HEK293 (cell line): ENCODE data around the gene GM2A.

Experiments used
- CTCF ChIA-PET: fragments of 350-600 bp; formaldehyde crosslinking; extraction: SDS; loops from one replicate; lab custom pipeline; 2021; ENCODE audit warnings: antibody characterized with exemption; lab: Yijun Ruan, JAX
- POLR2A ChIA-PET: fragments of 300-600 bp; formaldehyde crosslinking; extraction: SDS; loops from one replicate; lab custom pipeline; 2020; ENCODE audit warnings: antibody characterized with exemption, inconsistent platforms; lab: Yijun Ruan, JAX
- H3K27ac ChIP-seq: fragments of 200-500 bp; sonication (Bioruptor generic); 2 replicates; pipeline ENCODE4 v1.5.1; 2014; ENCODE audit warnings: low read depth, low read length, control low read depth, inconsistent platforms; ENCODE audit errors: extremely low read depth
- H3K36me3 ChIP-seq, 2 experiments: fragments of 200-500 bp in 1 of 2; sonication (Bioruptor generic) in 1 of 2; 1 replicate in 1 of 2; 2 replicates in 1 of 2; pipeline ENCODE4 v1.5.1; 2014 to 2017; ENCODE audit warnings: inconsistent platforms in 2 of 2, low read length in 2 of 2; ENCODE audit not compliant: control insufficient read depth in 2 of 2, insufficient read depth in 1 of 2
- H3K4me1 ChIP-seq: fragments of 200-500 bp; sonication (Bioruptor generic); 2 replicates; pipeline ENCODE4 v1.5.1; 2014; ENCODE audit warnings: mild to moderate bottlenecking, low read length, inconsistent platforms; ENCODE audit not compliant: control insufficient read depth, insufficient read depth
- H3K4me3 ChIP-seq: 2 replicates; pipeline ENCODE4 v1.5.1; 2011; ENCODE audit warnings: low read depth, mild to moderate bottlenecking, control low read depth, low read length, moderate library complexity
- H3K9me3 ChIP-seq: fragments of 200-500 bp; sonication (Bioruptor generic); 2 replicates; pipeline ENCODE4 v1.5.1; 2014; ENCODE audit warnings: low read depth, low read length, inconsistent platforms; ENCODE audit not compliant: control insufficient read depth, insufficient read depth
- BCL11B ChIP-seq: fragments of 450-650 bp; formaldehyde crosslinking; IDR thresholded peaks from 2 replicates; pipeline ENCODE4 v1.5.1; 2016; ENCODE audit warnings: low read depth, missing biosample characterization, missing genetic modification characterization
- EGR2 ChIP-seq: fragments of 450-650 bp; formaldehyde crosslinking; IDR thresholded peaks from 2 replicates; pipeline ENCODE4 v1.5.1; 2016; ENCODE audit warnings: low read depth, missing biosample characterization, missing genetic modification characterization
- GFI1B ChIP-seq: fragments of 450-650 bp; formaldehyde crosslinking; IDR thresholded peaks from 2 replicates; pipeline ENCODE4 v1.5.1; 2016; ENCODE audit warnings: missing biosample characterization, missing genetic modification characterization
- HOXA7 ChIP-seq: sonication (generic); formaldehyde crosslinking; IDR thresholded peaks from 2 replicates; pipeline ENCODE4 v1.8.1; 2022; ENCODE audit warnings: missing genetic modification reagents, borderline replicate concordance
- PRDM1 ChIP-seq: fragments of 450-650 bp; formaldehyde crosslinking; IDR thresholded peaks from 2 replicates; pipeline ENCODE4; 2016; ENCODE audit warnings: missing biosample characterization, missing genetic modification characterization
- TCF7L2 ChIP-seq: IDR thresholded peaks from 2 replicates; pipeline ENCODE4 v1.6.1; 2011; ENCODE audit warnings: low read depth, mild to moderate bottlenecking, inconsistent platforms, low read length, moderate library complexity, borderline replicate concordance
- ZBTB20 ChIP-seq: fragments of 450-650 bp; formaldehyde crosslinking; IDR thresholded peaks from 2 replicates; pipeline ENCODE4 v1.5.1; 2016; ENCODE audit warnings: missing biosample characterization, missing genetic modification characterization
- ZFP37 ChIP-seq: fragments of 450-650 bp; formaldehyde crosslinking; IDR thresholded peaks from 2 replicates; pipeline ENCODE4 v1.5.1; 2016; ENCODE audit warnings: missing biosample characterization, missing genetic modification characterization
- ZNF121 ChIP-seq: fragments of 450-650 bp; formaldehyde crosslinking; IDR thresholded peaks from 2 replicates; pipeline ENCODE4 v1.5.1; 2016; ENCODE audit warnings: missing biosample characterization, missing genetic modification characterization
- ZNF148 ChIP-seq: fragments of 450-650 bp; formaldehyde crosslinking; IDR thresholded peaks from 2 replicates; pipeline ENCODE4 v1.5.0; 2017; ENCODE audit warnings: missing biosample characterization, missing genetic modification characterization, borderline replicate concordance
- ZNF169 ChIP-seq: fragments of 450-650 bp; formaldehyde crosslinking; IDR thresholded peaks from 2 replicates; pipeline ENCODE4 v1.5.1; 2016; ENCODE audit warnings: missing biosample characterization, missing genetic modification characterization
- ZNF223 ChIP-seq: fragments of 450-650 bp; formaldehyde crosslinking; IDR thresholded peaks from 2 replicates; pipeline ENCODE4 v1.5.1; 2016; ENCODE audit warnings: missing biosample characterization, missing genetic modification characterization
- ZNF274 ChIP-seq, 2 experiments: fragments of 200-500 bp in 1 of 2; fragments of 450-650 bp in 1 of 2; sonication (Bioruptor generic) in 1 of 2; formaldehyde crosslinking in 1 of 2; IDR thresholded peaks; 2 replicates each; pipeline versions ENCODE4 v1.5.1 to v1.6.1; 2014 to 2016; ENCODE audit warnings: borderline replicate concordance in 1 of 2, inconsistent platforms in 1 of 2, low read length in 1 of 2, missing biosample characterization in 1 of 2, missing genetic modification characterization in 1 of 2
- ZNF354C ChIP-seq: fragments of 450-650 bp; formaldehyde crosslinking; IDR thresholded peaks from 2 replicates; pipeline ENCODE4 v1.5.1; 2016; ENCODE audit warnings: missing biosample characterization, missing genetic modification characterization, low read depth, borderline replicate concordance
- ZNF366 ChIP-seq: fragments of 450-650 bp; formaldehyde crosslinking; conservative IDR thresholded peaks from 2 replicates; pipeline ENCODE4 v1.5.1; 2016; ENCODE audit warnings: missing biosample characterization, missing genetic modification characterization
- ZNF391 ChIP-seq: fragments of 450-650 bp; formaldehyde crosslinking; IDR thresholded peaks from 2 replicates; pipeline ENCODE4 v1.5.1; 2016; ENCODE audit warnings: low read depth, missing biosample characterization, missing genetic modification characterization, borderline replicate concordance
- ZNF548 ChIP-seq: fragments of 450-650 bp; formaldehyde crosslinking; IDR thresholded peaks from 2 replicates; pipeline ENCODE4 v1.5.1; 2016; ENCODE audit warnings: missing biosample characterization, missing genetic modification characterization
- ZNF561 ChIP-seq: fragments of 450-650 bp; IDR thresholded peaks from 2 replicates; pipeline ENCODE4 v1.5.1; 2018; ENCODE audit warnings: missing biosample characterization, missing genetic modification characterization, borderline replicate concordance
- ZNF629 ChIP-seq: fragments of 450-650 bp; formaldehyde crosslinking; IDR thresholded peaks from 2 replicates; pipeline ENCODE4 v1.5.1; 2017; ENCODE audit warnings: missing biosample characterization, missing genetic modification characterization
- ZNF654 ChIP-seq: fragments of 450-650 bp; formaldehyde crosslinking; IDR thresholded peaks from 2 replicates; pipeline ENCODE4 v1.5.1; 2016; ENCODE audit warnings: low read depth, missing biosample characterization, missing genetic modification characterization
- ZSCAN30 ChIP-seq: fragments of 450-650 bp; IDR thresholded peaks from 2 replicates; pipeline ENCODE4 v1.5.1; 2018; ENCODE audit warnings: missing biosample characterization, mild to moderate bottlenecking, missing genetic modification characterization, moderate library complexity
- TF ChIP-seq, protein P1 (sequence below): fragments of 450-650 bp; formaldehyde crosslinking; IDR thresholded peaks from 2 replicates; pipeline ENCODE4 v1.5.1; 2016; ENCODE audit warnings: missing biosample characterization, missing genetic modification characterization
- TF ChIP-seq, protein P2 (sequence below): fragments of 450-650 bp; formaldehyde crosslinking; IDR thresholded peaks from 2 replicates; pipeline ENCODE4 v1.5.1; 2016; ENCODE audit warnings: missing biosample characterization, missing genetic modification characterization

Gene GM2A

DNA sequence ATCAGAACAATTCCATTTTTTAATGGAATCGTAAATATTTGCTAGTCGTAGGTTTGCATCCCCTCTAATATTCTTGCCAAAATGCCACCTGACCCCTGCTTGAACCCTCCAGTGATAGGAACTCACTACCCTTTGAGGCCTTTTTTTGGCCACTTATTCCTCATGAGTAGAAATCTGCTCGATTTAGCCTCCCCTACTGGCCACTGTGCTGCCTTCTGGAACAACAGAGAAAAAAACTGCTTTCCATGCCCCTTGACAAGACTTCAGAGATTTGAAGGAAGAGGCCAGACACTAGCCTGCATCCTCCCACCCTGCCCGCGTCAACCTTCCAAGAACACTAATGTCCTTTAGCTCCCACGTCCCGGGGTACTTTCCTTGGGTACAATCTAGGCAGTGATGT, 33.2 kb upstream of the GM2A start:
- H3K4me3 ChIP-seq, result no peak overlapping the region
- TF ChIP-seq ZNF654 (tag by site-specific recombination) (no peak), TCF7L2 (no peak), ZNF366 (no peak), BCL11B (tag by site-specific recombination) (no peak), PRDM1 (tag by site-specific recombination) (no peak), ZNF561 (tag by site-specific recombination) (no peak), ZFP37 (tag by site-specific recombination) (no peak)
- TF ChIP-seq, protein P1, sequence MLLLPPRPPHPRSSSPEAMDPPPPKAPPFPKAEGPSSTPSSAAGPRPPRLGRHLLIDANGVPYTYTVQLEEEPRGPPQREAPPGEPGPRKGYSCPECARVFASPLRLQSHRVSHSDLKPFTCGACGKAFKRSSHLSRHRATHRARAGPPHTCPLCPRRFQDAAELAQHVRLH, result no peak
- H3K9me3 ChIP-seq, result no peaks in the 10 kb centered on the region
- H3K27ac ChIP-seq, result no peak overlapping the region
- ChIA-PET CTCF (interaction anchor here (0.6 to 0.7 kb wide), 2 partner anchors 18 to 60 kb away, joined by 3 to 4 read pairs; no protein-coding TSS in a partner anchor), POLR2A (no interaction called here)
- 0 out of 2 replicates have a peak, but pooled peaks cover 3% of the 10 kb centered on the region for H3K4me1 ChIP-seq
- H3K36me3 ChIP-seq, result no peaks in the 10 kb centered on the region

- ChIA-PET POLR2A (no interaction called here), CTCF (interaction anchor here (0.9 to 1.3 kb wide), 5 partner anchors 9 to 107 kb away, joined by 3 to 5 read pairs (median 4); no protein-coding TSS in a partner anchor)
- Histone ChIP-seq H3K27ac (no peak overlapping the region), H3K36me3 (no peaks in the 10 kb centered on the region), H3K4me1 (0 out of 2 replicates have a peak, but pooled peaks cover 3% of the 10 kb centered on the region), H3K4me3 (no peak overlapping the region), H3K9me3 (no peaks in the 10 kb centered on the region)
- TF ChIP-seq ZNF548 (tag by site-specific recombination) (no peak), TCF7L2 (no peak), ZNF148 (tag by site-specific recombination) (no peak), ZBTB20 (tag by site-specific recombination) (0 out of 2 replicates have a peak, but pooled peaks have one; percentile 10), ZNF654 (tag by site-specific recombination) (no peak), ZNF274 (IDR thresholded peaks at IDR 0.05; ENCODE audit: low read length) (no peak), ZNF274 (tag by site-specific recombination; IDR thresholded peaks at IDR 0.05; ENCODE audit: borderline replicate concordance) (no peak)
- TF ChIP-seq, all 188 proteins: peak for 1
Observed at GRCh38 chr5:151221574-151221973, 31.4 kb upstream of the GM2A start.

- POLR2A ChIA-PET, result interaction anchor here (2.4 to 2.5 kb wide), 2 partner anchors 8 to 30 kb away, joined by 28 to 46 read pairs; partner anchors contain the start of gene GM2A
- no peak overlapping the region for H3K27ac ChIP-seq
- H3K36me3 ChIP-seq, result no peaks in the 10 kb centered on the region
- CTCF ChIA-PET, result interaction anchor here (0.9 to 1.3 kb wide), 6 partner anchors 9 to 107 kb away, joined by 3 to 5 read pairs (median 4); no protein-coding TSS in a partner anchor
- H3K4me3 ChIP-seq, result no peak overlapping the region
- no peaks in the 10 kb centered on the region for H3K9me3 ChIP-seq
- no peak for TF ChIP-seq ZSCAN30 (tag by site-specific recombination)
- no peak for TF ChIP-seq EGR2 (tag by site-specific recombination)
- no peak for TF ChIP-seq ZNF354C
- TF ChIP-seq ZNF223 (tag by site-specific recombination), result no peak
- no peak for TF ChIP-seq GFI1B (tag by site-specific recombination)
- no peak for TF ChIP-seq ZNF121 (tag by site-specific recombination)
- no peak for TF ChIP-seq ZNF169 (tag by site-specific recombination)
- TF ChIP-seq HOXA7 (CRISPR knock-in tag), result no peak
- no peak for TF ChIP-seq ZNF391
- TF ChIP-seq, protein P2, sequence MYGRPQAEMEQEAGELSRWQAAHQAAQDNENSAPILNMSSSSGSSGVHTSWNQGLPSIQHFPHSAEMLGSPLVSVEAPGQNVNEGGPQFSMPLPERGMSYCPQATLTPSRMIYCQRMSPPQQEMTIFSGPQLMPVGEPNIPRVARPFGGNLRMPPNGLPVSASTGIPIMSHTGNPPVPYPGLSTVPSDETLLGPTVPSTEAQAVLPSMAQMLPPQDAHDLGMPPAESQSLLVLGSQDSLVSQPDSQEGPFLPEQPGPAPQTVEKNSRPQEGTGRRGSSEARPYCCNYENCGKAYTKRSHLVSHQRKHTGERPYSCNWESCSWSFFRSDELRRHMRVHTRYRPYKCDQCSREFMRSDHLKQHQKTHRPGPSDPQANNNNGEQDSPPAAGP (tag by site-specific recombination), result no peak
- TF ChIP-seq ZNF629 (tag by site-specific recombination), result no peak
- 0 out of 2 replicates have a peak, but pooled peaks cover 3% of the 10 kb centered on the region for H3K4me1 ChIP-seq
Observed at GRCh38 chr5:151222054-151222789, 30.8 kb upstream of the GM2A start.
